Brain microvascular endothelial cell (primary cell): ENCODE data around the gene BOK.

ENCODE experiments used
- DNase-seq: peaks from one replicate; pipeline ENCODE4 v3.0.0-alpha.2; 2020
- H3K27ac ChIP-seq: fragments of 250-450 bp; sonication (Bioruptor Pico); 2 replicates; pipeline ENCODE4 v1.5.1; 2020; ENCODE audit warnings: mild to moderate bottlenecking, moderate library complexity
- H3K27me3 ChIP-seq: fragments of 250-450 bp; sonication (Bioruptor Pico); replicated peaks from 2 replicates; pipeline ENCODE4 v1.5.1; 2020; ENCODE audit warnings: mild to moderate bottlenecking
- H3K36me3 ChIP-seq: fragments of 250-450 bp; sonication (Bioruptor Pico); replicated peaks from 2 replicates; pipeline ENCODE4 v1.5.1; 2020; ENCODE audit warnings: mild to moderate bottlenecking
- H3K4me3 ChIP-seq: 2 replicates; pipeline ENCODE4 v1.5.1; 2011; ENCODE audit warnings: low read depth, mild to moderate bottlenecking, control low read depth, low read length, moderate library complexity
- CTCF ChIP-seq: IDR thresholded peaks from 2 replicates; pipeline ENCODE4 v1.5.1; 2011; ENCODE audit warnings: low read depth, mild to moderate bottlenecking, moderate library complexity, low read length, control low read depth, inconsistent platforms; ENCODE audit errors: missing control alignments
- in situ Hi-C: cut with HindIII; loops from 2 replicates; pipeline ENCODE4 v1.10.0; 2017; ENCODE audit warnings: low sequenced_read_pairs, low pct_ligation_motif_present

The BOK gene

GRCh38 chr2:241620419-241620769 is 61.8 kb downstream of the BOK start:
- no peak overlapping the region for H3K27ac ChIP-seq
- no peaks in the 10 kb centered on the region for H3K36me3 ChIP-seq
- no peaks in the 10 kb centered on the region for H3K27me3 ChIP-seq
- in situ Hi-C loops, result no loop called here
- DNase-seq, result peak; percentile 39
- no peak overlapping the region for H3K4me3 ChIP-seq
- TF ChIP-seq CTCF, result no peak
